ENCODE data around the gene CRYL1. TPM values are rescaled to one million over a fixed set of nuclear protein-coding genes. Genes with fewer than 3 reads are reported as not detected.

CRYL1 gene
- polyA plus RNA-seq, 1 donor from 2014 or later = 10.6 TPM

GRCh38 chr13:20451397-20451796, 74.3 kb downstream of the CRYL1 start:
- Histone ChIP-seq H3K9me3 (ENCODE audit: low read length) (peaks cover 5% of the 10 kb centered on the region), H3K27me3 (ENCODE audit: insufficient read depth, low read depth, low read length) (no peaks in the 10 kb centered on the region), H4K20me1 (ENCODE audit: insufficient read depth) (no peaks in the 10 kb centered on the region), H3K9ac (ENCODE audit: low read length) (no peak overlapping the region), H3K4me3 (ENCODE audit: low read length) (no peak overlapping the region), H3K79me2 (replicated peaks; ENCODE audit: insufficient read depth, low read length) (no peaks in the 10 kb centered on the region), H3K9me2 (ENCODE audit: insufficient read depth, low read length) (no peaks in the 10 kb centered on the region), H3K36me3 (ENCODE audit: insufficient read depth, low read length) (no peaks in the 10 kb centered on the region), H3K4me2 (ENCODE audit: low read length) (no peak overlapping the region), H2AFZ (ENCODE audit: low read depth, low read length) (no peak overlapping the region), H3K27ac (ENCODE audit: low read length) (no peak overlapping the region), H3F3A (ENCODE audit: insufficient read depth, low read length, poor library complexity, severe bottlenecking) (no peaks in the 10 kb centered on the region)
- no peak for TF ChIP-seq CTCF (IDR thresholded peaks at IDR 0.05; ENCODE audit: poor library complexity, severe bottlenecking)
- TF ChIP-seq EP300 (conservative IDR thresholded peaks at IDR 0.05; ENCODE audit: poor library complexity, severe bottlenecking) = no peak

- H3F3A ChIP-seq (ENCODE audit: insufficient read depth, low read length, poor library complexity, severe bottlenecking) = no peaks in the 10 kb centered on the region
- H2AFZ ChIP-seq (ENCODE audit: low read depth, low read length) = no peak overlapping the region
- H3K4me3 ChIP-seq (ENCODE audit: low read length) = no peak overlapping the region
- H3K27ac ChIP-seq (ENCODE audit: low read length) = no peak overlapping the region
- no peaks in the 10 kb centered on the region for H3K9me2 ChIP-seq (ENCODE audit: insufficient read depth, low read length)
- H3K27me3 ChIP-seq (ENCODE audit: insufficient read depth, low read depth, low read length) = no peaks in the 10 kb centered on the region
- H3K79me2 ChIP-seq (replicated peaks; ENCODE audit: insufficient read depth, low read length) = no peaks in the 10 kb centered on the region
- no peaks in the 10 kb centered on the region for H4K20me1 ChIP-seq (ENCODE audit: insufficient read depth)
- no peak overlapping the region for H3K4me2 ChIP-seq (ENCODE audit: low read length)
- peaks cover 5% of the 10 kb centered on the region for H3K9me3 ChIP-seq (ENCODE audit: low read length)
- H3K36me3 ChIP-seq (ENCODE audit: insufficient read depth, low read length) = no peaks in the 10 kb centered on the region
- TF ChIP-seq CTCF (IDR thresholded peaks at IDR 0.05; ENCODE audit: poor library complexity, severe bottlenecking) (no peak), EP300 (conservative IDR thresholded peaks at IDR 0.05; ENCODE audit: poor library complexity, severe bottlenecking) (no peak), MXI1 (conservative IDR thresholded peaks at IDR 0.05; ENCODE audit: poor library complexity, severe bottlenecking) (no peak), REST (IDR thresholded peaks at IDR 0.05; ENCODE audit: borderline replicate concordance) (no peak), POLR2AphosphoS5 (IDR thresholded peaks at IDR 0.05) (no peak), RAD21 (conservative IDR thresholded peaks at IDR 0.05) (no peak), EZH2 (IDR thresholded peaks at IDR 0.05; ENCODE audit: borderline replicate concordance, insufficient read depth, low read length, poor library complexity, severe bottlenecking) (no peak), SMC3 (conservative IDR thresholded peaks at IDR 0.05; ENCODE audit: poor library complexity) (no peak), TAF1 (IDR thresholded peaks at IDR 0.05; ENCODE audit: low read depth) (no peak)
- H3K9ac ChIP-seq (ENCODE audit: low read length) = no peak overlapping the region
These were observed 77.2 kb downstream of the CRYL1 start for GRCh38 chr13:20448470-20448869.

All from neural cell (in vitro differentiated cells).